GM21515 (cell line): ENCODE results near the gene SMARCA2.
"Not testable (repeated sequence)": the region's sequence is repeated elsewhere in the genome, so short reads cannot be mapped to it uniquely, and the experiment has no call there.

Source experiments
- ATAC-seq: cut with Tn5 transposase; IDR thresholded peaks from one replicate; pipeline ENCODE4 v1.9.1; 2021; ENCODE audit not compliant: unreplicated experiment

Gene SMARCA2

DNA sequence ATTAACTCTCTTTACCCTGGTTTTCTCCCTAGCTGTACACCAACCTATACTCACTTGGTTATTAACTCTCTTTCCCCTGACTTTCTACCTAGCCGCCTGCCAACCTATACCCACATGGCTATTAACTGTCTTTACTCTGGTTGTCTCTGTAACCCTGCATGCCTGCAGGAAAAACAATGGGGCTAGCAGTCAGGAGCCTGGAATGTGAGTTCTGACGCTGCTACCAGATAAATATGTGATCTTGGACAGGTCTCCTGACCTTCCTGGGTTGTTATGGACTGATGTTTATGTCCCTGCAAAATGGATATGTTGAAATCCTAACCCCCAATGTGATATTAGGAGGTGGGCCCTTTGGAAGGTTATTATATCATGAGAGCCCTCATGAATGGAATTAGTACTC is 119.2 kb downstream of the SMARCA2 start:
- no peak for ATAC-seq

DNA sequence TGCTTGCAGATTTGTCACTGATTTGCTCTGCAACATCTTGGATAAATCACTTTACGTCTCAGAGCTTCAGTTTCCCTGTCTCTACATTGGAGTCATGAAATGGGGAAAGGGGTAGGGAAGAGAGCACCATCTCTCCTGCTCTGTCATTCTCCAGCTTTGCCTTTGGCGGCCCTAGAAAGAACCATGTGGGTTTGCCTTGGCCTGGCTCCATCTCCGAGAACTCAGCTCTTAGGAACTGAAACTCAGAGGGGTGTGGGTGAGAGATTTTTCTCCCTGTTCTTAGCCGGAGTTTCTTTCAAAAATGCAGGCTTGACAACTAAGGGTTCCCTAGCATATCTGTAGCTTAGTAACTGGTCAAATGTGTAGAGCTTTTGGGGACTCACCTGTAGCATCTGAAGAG is 123.5 kb downstream of the SMARCA2 start:
- no peak for ATAC-seq

DNA sequence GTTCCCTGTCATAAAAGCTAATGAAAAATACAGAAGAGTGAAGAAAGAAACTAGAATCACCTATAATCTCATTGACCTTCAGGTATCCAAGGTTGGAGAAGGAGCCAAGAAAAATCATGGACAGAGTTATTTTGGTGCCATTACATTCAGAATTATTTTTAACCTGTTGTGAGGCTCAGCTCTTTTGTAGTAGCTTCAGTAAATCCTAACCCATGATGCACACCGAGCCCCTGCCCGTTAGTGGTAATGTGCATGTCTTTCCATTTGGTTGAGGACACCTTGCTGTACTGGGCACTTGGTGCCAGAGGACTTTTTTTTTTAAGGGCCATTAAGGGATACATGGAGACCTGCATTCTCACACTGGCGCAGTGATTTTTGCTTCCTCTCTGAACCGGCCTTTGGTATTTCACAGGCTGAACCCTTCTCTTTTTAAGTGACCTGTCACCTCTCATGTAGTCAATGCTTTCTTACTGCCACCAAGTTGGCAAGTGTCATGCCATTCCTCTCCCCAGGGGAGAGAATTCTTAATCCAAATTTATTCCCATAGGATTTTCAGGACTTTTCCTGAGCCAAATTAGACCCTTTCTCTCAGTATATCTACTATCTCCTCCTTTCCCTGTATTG is 125.6 kb downstream of the SMARCA2 start:
- no peak for ATAC-seq

GRCh38 chr9:2142212-2142611 is 127.1 kb downstream of the SMARCA2 start:
- no peak for ATAC-seq

DNA sequence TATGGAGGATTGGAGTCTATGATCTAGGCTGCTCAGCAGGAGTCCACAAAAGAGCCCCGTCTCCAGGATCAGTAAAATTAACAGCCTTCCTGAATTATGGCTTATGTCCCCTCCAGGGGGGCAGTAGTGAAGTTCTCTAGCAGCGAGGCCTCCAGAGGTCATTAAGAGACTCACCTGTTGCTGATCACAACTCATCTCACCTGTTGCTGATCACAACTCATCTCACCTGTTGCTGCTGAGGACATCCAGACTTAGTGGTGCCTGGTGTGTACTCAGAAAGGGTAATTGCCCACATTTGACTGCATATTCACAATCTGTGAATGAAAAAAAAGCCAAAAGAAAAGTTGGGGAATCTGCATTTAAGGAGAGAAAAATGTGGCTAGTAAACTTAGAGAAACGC is 129.5 kb downstream of the SMARCA2 start:
- no peak for ATAC-seq

DNA sequence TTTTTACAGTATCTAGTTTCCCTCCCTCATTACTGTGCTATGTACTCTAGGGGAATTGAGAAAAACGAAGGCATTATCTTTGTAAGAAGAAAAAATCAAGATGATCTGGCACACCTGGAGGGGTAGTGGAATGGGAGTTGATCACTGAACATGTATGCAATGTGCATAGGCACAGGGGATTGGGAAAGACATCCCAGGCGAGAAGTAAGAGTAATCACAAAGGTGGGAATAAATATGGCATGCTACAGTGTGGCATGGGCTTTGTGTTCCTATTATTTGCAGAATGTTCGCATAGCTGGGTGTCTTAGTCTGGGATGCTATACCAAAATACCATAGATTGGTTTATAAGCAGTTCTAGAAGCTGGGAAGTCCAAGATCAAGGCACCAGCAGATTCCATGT is 130.6 kb downstream of the SMARCA2 start:
- no peak for ATAC-seq

DNA sequence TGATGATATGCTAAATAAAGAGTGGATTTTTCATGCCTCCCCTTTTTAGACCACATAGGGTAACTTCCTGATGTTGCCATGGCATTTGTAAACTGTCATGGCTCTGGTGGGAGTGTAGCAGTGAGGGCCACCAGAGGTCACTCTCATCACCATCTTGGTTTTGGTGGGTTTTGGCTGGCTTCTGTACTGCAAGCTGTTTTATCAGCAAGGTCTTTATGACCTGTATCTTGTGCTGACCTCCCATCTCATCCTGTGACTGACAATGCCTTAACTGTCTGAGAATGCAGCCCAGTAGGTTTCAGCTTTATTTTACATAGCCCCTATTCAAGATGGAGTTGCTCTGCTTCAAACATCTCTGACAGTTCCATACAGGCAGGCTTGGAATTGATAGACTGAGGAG is 131.6 kb downstream of the SMARCA2 start:
- not testable (repeated sequence) for ATAC-seq

- no peak for ATAC-seq
These were observed 135.2 kb downstream of the SMARCA2 start for GRCh38 chr9:2150338-2150737.

DNA sequence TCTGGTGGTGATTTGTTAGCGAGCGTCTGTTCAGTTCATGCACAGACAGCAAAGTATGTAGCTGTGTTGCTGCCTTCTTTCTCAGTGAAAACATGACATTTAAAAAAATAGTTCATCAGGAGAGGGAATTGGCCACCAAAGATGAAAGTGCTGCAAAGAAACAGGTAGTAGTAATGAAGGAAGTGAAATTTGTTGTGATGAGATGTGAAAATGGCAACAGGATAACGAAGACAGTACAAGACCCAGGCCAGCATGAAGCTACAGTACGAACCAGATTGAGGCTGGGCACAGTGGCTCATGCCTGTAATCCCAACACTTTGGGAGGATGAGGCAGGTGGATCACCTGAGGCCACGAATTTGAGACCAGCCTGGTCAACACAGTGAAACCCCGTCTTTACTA is 136.0 kb downstream of the SMARCA2 start:
- ATAC-seq = no peak

- no peak for ATAC-seq
These were observed 138.0 kb downstream of the SMARCA2 start for GRCh38 chr9:2152966-2153629.

GRCh38 chr9:2153630-2154217 is 138.6 kb downstream of the SMARCA2 start:
- no peak for ATAC-seq

DNA sequence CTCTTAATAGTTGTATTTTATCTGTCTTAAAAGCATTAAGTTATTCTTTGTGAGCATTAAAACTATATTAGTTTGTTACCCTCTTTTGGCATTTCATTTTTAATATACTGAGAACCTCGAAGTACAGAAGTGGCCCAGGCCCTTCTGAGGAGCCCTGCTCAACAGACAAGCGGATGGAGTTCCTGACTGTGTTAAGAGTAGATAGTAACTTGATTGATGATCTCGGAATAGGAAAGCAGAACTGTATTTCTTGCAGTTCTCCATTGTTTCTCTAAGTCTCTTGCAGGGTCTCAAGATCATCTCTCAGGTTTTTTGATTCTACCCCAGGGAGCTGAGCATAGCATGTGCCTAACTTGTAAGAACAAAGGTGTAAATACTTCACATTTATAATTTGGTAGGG is 139.6 kb downstream of the SMARCA2 start:
- no peak for ATAC-seq

DNA sequence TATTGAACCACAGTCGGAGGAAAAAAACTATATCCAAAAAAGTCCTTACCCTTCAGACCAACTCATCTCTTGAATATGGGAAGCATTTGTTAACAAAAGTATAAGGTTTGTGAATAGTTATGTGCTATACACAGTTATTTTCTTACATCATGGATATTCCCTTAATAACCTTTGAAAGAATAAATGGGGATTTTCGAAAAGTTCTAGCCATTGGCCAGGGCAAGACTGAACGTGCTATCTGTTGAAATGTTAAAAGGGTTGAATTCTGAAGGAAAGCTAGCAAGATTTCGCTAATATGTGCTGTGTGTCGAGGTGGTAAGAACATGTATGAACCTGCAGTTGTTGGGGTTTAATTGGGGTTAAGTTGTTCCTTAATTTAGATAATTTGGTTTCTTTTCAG is 140.8 kb downstream of the SMARCA2 start:
- ATAC-seq = no peak

DNA sequence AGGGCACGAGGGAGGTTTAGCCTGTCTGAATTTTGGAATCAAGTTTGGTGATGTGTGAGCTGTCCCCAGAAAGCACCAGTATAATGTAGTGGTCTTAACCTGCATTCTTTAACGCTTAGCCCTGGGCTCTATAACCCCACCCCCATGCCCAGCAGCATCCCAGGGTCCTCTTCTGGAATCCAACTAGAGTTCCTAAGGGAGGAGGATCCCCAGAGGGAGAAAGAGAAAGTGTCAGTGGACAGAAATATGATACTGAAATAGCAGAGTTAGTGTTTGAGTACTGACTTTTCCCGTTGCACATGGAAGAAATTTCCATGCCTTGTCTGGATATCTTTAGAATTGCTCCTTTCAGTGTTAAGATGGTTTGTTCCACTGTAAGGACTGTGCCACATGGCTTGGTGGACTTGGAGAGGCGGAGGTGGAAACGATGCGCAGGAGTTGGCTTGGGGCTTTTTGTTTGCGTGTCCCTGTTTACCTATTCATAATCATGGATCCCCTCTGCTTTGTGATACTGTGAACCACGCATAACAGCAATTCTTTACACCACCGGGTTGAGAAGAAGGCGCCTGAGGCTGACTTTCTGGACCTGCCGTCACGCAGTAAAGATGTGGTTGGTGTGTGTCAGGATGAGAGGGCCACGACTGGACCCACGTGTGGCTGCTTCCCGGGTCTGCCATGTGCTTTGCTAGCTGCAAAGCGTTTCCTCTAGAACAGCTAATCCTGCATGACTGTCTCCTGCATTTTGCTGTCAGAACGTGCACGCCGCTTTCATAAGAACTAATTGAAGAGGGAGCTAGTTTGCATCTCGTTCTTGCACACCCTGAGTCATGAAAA is 142.3 kb downstream of the SMARCA2 start:
- peak; percentile 42 for ATAC-seq

DNA sequence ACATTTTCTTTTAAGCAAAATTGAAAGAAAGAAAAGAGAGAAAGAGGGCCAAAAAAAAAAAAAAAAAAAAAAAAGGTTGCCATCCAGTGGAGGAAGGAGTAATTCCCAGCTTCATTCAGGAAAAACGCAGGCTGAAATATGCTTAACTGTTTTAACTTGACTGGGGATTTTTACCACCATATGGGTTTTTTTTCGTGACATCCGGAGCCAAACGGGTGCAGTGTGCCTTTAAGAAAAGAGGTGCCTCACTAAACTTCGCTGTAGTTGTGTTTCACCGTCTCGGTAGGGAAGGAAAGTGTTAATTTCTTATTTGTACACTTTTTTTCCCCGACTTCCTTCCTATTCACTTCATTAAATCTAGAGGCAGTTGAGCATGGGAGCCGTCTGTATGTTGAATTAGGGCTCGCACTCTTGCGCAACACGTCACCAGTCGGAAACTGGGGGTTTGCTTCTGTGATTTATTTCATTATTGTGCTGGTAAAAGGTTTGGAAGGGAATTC is 143.0 kb downstream of the SMARCA2 start:
- peak; percentile 50 for ATAC-seq

DNA sequence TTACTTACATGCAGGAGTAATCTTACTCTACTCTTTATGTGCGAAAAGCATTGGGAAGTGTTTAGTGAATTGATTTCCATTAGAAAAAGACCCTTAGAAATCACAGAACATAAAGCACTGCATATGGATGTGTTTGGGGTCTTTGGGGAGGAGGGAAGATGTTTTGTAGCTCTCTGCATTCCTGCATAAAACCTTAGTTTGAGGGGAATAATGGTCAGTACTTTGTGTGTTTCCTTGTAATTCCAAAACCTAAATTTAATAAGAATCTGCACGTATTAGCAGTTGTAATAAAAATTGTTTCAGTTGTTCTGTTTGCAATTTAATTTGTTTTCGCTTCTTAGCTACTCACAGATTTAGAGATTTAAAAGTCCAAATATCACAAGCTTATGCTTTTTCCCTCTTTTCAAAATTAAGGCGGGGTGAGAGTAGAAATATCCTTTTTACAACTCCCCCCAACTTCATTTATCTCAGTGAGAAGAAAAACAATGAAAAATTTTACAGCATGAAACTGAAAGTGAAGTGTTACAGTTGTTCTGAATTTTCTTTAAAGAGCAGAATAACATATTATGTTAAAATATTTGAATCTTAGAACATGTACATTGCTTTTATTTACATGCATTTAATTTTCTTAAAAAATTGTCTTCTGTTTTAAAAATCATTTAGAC is 143.8 kb downstream of the SMARCA2 start:
- no peak for ATAC-seq

- ATAC-seq = no peak
These were observed 144.6 kb downstream of the SMARCA2 start for GRCh38 chr9:2159521-2160454.

GRCh38 chr9:2161661-2162060 is 146.5 kb downstream of the SMARCA2 start:
- no peak for ATAC-seq

DNA sequence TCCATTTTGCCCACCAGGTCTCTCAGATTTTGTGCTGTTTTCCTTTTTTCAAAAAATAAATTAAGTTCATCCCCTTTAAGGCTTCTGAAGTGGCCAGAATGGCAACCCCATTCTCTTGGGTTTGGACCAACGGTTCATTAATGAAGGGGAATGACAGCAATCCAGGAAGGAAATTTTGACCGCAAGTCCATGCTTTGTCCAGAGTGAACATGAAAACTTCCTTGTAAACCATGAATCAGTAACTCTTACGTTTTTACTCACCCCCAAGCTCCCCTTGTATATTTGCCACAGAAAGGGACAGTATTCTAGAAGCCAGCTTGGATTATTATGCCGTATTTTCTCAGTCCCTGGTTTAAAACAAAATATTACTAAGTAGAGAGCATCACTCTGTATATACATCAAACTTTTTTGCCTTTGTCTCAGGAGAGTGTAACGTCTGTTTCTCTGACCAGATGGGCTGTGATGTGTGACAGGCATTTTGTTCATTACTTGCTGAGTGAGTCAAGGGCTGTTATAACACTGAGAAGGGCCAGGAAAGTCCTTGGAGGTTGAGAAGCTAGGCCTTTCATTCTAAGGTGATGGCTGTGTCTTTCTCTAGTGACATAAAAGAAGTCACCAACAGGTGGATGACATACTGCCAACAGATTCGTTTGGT is 148.2 kb downstream of the SMARCA2 start:
- no peak for ATAC-seq
